ENCODE results near the gene CNOT11.
"Not testable (repeated sequence)": the region's sequence is repeated elsewhere in the genome, so short reads cannot be mapped to it uniquely, and the experiment has no call there.

CNOT11 gene
- total RNA-seq: 49.2 to 79.6 (median 66.0) reads per million in 3 experiments

- peak; percentile 98 for DNase-seq
These were observed at the start of gene CNOT11 for GRCh38 chr2:101252408-101253012. Gene CNOT11, plus strand, starts transcription at chr2:101252886. Its CDS starts 79 bp downstream, at chr2:101252965.

- DNase-seq: no peak
These were observed 48.1 kb upstream of the CNOT11 start for GRCh38 chr2:101204400-101205115.

GRCh38 chr2:101205521-101206479 is 46.9 kb upstream of the CNOT11 start:
- DNase-seq: peak; percentile 44

DNA sequence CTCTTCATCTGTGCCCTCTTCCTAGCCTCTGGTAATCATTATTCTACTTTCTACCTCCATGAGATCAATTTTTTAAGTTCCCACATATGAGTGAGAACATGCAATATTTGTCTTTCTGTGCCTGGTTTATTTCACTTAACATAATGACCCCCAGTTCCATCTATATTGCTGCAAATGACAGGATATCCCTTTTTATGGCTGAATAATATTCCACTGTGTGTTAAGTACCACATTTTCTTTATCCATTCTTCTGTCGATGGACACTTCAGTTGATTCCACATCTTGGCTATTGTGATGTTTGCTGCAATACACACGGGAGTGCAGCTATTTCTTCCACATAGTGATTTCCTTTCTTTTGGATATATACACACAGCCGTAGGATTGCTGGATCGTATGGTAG is 43.9 kb upstream of the CNOT11 start:
- DNase-seq: no peak

DNA sequence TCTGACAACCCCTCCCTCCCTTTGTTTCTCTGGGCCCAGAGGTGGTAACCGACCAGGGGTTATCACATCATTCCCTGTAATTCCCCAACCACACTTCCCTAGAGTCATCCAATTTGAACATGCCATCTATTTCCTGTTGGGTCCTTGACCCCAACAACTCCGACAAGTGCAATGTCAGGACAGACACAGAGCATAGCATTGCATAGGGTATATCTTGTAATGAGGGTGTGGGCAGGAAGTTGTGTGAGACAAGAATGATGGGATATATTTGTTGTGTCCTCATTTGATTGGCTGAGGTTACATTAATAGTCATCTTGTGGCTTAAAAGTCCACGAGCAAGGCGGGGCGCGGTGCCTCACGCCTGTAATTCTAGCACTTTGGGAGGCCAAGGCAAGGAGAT is 33.4 kb upstream of the CNOT11 start:
- no peak for DNase-seq

DNA sequence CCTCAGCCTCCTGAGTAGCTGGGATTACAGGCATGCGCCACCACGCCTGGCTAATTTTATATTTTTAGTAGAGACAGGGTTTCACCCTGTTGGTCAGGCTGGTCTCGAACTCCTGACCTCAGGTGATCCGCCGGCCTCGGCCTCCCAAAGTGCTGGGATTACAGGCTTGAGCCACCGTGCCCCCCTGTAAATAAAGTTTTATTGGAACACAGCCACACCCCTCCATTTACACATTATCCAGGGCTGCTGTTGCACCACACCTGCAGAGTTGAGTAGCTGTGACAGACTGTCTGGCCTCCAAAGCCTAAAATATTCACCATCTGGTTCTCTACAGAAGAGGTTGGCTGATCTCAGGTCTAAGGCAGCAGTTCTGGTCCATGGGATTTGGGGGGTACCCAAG is 32.6 kb upstream of the CNOT11 start:
- DNase-seq: not testable (repeated sequence)

- DNase-seq: peak; percentile 60
These were observed 28.9 kb upstream of the CNOT11 start for GRCh38 chr2:101223814-101224231.

DNA sequence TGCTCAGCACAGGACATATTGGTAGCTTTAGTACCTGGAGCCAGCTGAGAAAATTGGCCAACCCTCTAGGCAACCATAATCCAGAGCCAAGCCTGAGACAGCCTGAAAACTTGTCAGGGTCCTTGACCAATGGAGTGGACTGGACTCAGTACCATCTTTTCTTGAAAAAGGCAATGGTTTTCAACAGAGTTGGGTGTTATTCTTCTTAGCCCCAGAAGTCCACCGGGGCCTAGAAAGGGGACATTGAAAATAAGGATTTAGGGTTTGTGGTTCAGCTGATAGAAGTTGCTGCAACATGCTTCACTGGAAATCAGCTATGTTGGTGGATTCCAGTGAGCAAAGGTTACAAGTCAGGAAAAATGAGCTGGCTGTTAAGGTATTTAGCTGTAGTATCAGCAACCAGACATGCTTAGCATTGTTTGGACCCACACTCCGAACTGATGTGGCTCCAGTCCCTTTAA is 22.1 kb upstream of the CNOT11 start:
- no peak for DNase-seq

DNA sequence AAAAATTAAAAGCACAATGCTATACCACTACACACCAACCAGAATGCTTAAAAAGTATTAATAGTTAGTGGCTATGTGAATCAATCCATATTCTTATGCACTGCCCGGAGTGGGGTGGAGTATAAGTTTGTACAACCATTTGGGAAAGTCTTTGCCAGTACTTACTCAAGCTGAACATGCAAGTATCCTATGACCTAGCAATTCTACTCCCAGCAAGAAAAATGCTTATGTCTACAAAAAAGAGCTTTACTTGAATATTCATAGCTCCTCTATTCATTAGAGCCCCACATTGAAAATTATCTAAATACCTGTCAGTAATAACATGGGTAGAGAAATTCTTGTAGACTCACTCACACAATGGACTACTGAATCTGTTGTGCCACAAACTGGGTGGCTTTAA is 21.4 kb upstream of the CNOT11 start:
- no peak for DNase-seq

DNA sequence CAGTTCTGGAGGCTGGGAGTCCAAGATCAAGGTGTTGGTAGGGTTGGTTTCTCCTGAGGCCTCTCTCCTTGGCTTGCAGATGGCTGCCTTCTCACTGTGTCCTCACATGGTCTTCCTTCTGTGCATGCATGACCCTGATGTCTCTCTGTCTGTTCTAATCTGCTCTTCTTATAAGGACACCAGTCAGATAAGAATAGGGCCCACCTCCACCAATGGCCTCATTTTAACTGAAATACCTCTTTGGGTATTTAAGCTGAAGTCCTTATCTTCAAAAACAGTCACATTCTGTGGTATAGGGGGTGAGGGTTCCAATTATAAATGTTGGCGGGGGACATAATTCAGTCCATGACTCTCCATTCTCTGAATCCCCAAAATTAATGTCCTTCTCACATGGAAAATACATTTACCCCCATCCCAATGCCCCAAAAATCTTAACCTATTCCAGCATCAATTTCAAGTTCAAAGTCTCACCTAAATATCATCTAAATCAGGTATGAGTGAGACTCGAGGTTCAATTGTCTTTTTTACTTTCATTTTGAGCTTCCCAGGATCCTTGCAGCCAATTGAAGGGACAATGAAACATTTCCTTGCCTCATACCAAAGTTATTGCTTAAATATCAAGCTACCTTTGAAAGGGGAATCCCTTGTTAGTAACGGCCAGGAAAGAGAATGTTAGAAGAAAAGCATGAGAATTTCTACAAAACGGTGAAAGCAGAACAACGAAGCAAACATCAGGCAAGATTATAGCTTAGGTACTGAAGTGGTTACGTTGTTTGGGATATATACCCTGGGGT is 20.6 kb upstream of the CNOT11 start:
- no peak for DNase-seq

GRCh38 chr2:101232770-101233169 is 19.9 kb upstream of the CNOT11 start:
- no peak for DNase-seq

DNA sequence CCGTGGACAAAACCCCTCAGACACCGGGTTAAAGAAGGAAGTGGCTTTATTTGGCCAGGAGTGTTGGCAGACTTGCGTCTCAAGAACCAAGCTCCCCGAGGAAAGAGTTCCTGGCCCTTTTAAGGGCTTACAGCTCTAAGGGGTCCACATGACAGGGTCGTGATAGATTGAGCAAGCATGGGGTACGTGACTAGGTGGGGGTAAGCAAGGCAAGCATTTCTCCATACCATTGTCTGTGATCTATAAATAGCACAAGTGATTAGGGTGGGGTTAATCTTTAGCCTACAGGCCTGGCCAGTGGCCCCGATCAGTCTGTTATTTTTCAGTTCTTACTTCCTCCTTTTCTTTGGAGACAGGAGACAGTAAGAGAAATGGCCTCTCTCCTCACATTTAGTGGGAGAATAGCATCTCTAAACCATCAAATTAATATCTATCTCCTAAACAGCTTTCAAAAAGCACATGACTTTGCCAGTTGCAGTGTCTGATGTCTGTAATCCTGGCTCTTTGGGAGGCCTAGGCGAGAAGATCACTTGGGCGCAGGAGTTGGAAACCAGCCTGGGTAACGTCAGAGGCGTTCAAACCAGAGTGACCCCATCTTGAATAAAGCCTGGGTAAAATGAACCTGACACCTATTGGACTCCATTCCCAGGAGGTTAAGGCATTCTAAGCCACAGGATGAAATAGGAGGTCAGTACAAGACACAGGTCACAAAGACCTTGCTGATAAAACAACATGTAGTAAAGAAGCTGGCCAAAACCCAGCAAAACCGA is 18.3 kb upstream of the CNOT11 start:
- no peak for DNase-seq

- DNase-seq: not testable (repeated sequence)
These were observed 16.7 kb upstream of the CNOT11 start for GRCh38 chr2:101235956-101236355.

- not testable (repeated sequence) for DNase-seq
These were observed 14.7 kb upstream of the CNOT11 start for GRCh38 chr2:101237944-101238343.

- DNase-seq: no peak
These were observed 13.5 kb upstream of the CNOT11 start for GRCh38 chr2:101238930-101239759.

- not testable (repeated sequence) for DNase-seq
These were observed 12.9 kb upstream of the CNOT11 start for GRCh38 chr2:101239760-101240118.

GRCh38 chr2:101240694-101241093 is 12.0 kb upstream of the CNOT11 start:
- DNase-seq: peak; percentile 9

GRCh38 chr2:101241158-101241557 is 11.5 kb upstream of the CNOT11 start:
- no peak for DNase-seq

- DNase-seq: not testable (repeated sequence)
These were observed 8.3 kb upstream of the CNOT11 start for GRCh38 chr2:101244373-101244772.

DNA sequence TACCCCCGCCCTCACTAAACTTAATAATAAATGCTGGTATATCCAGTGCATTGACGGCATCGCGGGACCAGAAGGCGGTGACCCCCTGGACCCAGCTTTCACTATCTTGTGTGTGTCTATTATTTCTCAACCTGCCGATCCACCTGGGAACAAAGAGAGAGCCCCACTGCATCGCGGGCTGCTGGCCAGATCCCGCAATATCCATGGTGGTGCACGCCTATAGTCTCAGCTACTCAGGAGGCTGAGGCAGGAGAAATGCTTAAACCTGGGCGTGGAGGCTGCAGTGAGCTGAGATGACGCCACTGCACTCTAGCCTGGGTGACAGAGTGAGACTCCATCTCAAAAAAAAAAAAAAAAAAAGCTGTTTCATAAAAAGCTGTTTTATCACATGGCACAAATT is 7.8 kb upstream of the CNOT11 start:
- not testable (repeated sequence) for DNase-seq

DNA sequence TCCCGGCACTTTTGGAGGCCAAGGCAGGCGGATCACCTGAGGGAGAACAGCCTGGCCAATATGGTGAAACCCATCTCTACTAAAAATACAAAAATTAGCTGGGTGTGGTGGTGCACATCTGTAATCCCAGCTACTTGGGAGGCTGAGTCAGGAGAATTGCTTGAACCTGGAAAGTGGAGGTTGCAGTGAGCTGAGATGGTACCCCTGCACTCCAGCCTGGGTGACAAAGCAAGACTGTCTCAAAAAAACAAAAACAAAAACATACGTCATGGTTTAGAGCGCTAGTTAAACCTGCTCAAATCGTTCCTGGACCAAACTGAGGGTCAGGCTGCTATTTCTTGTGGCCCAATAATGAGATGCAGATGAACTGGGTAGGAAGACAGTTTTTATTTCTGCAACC is 7.2 kb upstream of the CNOT11 start:
- DNase-seq: not testable (repeated sequence)

Data from central memory CD4-positive, alpha-beta T cell (primary cell).